ENCODE data around the gene TREML4.

DNA sequence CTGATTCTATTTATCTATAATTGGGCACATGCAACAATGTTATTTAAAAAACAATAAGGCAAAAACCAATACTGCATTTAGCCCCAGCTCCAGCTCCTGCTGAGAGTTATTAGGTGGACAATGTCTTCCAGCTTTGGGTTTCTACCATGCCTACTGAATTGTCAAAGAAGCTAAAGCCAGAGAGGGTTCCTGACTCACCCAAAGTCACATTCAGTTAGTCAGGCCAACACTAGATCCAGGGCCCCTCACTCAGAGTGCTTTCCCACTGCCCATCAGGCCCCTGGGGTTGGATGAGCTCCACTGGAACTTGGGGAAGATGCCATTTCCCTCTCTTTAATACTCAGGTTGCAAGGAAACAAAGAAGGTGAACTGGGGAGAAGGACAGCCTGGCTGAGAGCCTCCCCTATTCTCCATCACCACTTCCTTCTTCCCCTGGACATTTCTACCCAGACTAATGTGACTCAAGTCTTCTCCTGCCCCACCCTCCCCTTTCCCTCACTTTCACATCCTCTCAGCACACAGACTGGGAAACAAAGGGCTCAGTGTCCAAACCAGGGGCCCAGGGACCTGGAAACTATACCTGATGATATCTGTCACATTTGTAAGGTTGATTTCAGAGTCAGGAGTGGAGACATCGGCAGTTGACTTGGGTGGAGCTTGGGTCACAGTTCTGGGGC, 52.4 kb downstream of the TREML4 start:
- TF ChIP-seq, protein P1, sequence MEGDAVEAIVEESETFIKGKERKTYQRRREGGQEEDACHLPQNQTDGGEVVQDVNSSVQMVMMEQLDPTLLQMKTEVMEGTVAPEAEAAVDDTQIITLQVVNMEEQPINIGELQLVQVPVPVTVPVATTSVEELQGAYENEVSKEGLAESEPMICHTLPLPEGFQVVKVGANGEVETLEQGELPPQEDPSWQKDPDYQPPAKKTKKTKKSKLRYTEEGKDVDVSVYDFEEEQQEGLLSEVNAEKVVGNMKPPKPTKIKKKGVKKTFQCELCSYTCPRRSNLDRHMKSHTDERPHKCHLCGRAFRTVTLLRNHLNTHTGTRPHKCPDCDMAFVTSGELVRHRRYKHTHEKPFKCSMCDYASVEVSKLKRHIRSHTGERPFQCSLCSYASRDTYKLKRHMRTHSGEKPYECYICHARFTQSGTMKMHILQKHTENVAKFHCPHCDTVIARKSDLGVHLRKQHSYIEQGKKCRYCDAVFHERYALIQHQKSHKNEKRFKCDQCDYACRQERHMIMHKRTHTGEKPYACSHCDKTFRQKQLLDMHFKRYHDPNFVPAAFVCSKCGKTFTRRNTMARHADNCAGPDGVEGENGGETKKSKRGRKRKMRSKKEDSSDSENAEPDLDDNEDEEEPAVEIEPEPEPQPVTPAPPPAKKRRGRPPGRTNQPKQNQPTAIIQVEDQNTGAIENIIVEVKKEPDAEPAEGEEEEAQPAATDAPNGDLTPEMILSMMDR (IDR thresholded peaks at IDR 0.05; ENCODE audit: borderline replicate concordance, extremely low read depth, low read length, poor library complexity, severe bottlenecking): no peak
- TF ChIP-seq EZH2 (IDR thresholded peaks at IDR 0.05; ENCODE audit: borderline replicate concordance, low read depth, low read length, severe bottlenecking): no peak
